HG03575 (cell line): ENCODE results near the gene SARDH.

Experiments
- ATAC-seq: cut with Tn5 transposase; IDR thresholded peaks from one replicate; pipeline ENCODE4 v1.9.1; 2021; ENCODE audit not compliant: unreplicated experiment, insufficient number of reproducible peaks, low FRiP score; ENCODE audit errors: extremely low read depth

SARDH gene

DNA sequence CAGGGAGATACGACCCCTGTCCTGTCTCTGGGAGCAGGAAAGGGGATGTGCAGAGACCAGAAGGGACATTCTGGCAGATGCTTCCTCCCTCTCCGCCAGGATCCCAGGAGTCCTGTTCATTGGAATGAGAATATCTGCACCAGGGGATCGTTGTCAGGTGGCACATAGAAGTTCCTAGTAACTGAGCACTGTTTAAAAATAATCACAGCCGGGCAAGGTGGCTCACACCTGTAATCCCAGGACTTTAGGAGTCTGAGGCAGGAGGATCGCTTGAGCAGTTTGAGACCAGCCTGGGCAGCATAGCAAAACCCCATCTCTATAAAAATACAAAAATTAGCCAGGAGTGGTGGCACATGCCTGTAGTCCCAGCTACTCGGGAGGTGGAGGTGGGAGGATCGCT lies 12.3 kb downstream of the SARDH start:
- no peak for ATAC-seq

DNA sequence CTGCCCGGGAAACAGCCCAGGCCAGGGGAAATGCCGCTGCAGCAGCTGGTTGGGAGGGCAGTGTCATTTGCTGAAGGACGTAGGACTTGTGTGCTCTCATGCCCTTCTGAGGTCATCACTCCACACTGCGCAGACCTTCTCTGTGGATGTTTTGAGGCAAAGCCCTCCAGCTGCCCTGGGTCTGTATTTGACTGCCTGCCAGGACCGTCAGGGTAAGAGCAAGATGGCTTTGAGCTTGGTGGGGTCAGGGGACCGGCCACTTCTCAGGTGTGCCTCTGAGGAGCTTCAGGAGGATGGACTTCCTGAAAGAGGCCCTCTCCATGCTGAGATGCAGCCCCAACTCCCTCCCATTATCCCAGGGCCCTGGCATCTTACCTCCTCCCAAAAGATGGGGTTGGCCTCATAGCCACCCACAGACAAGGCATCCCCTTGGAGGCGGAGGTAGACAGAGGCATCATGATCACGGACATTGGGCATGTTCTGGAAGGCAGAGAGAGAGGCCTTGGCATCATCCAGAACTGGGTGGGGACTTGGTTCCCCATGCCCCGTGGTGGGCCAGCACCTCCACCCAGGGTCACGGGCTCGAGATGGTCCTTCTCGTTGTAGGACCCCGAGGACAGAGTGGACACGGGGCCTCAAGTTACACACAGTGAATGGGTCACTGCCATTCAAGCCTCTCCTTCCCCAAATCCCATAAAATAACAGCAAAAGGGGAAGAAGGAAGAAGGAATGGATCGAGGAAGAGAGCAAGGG lies 19.4 kb downstream of the SARDH start:
- no peak for ATAC-seq

DNA sequence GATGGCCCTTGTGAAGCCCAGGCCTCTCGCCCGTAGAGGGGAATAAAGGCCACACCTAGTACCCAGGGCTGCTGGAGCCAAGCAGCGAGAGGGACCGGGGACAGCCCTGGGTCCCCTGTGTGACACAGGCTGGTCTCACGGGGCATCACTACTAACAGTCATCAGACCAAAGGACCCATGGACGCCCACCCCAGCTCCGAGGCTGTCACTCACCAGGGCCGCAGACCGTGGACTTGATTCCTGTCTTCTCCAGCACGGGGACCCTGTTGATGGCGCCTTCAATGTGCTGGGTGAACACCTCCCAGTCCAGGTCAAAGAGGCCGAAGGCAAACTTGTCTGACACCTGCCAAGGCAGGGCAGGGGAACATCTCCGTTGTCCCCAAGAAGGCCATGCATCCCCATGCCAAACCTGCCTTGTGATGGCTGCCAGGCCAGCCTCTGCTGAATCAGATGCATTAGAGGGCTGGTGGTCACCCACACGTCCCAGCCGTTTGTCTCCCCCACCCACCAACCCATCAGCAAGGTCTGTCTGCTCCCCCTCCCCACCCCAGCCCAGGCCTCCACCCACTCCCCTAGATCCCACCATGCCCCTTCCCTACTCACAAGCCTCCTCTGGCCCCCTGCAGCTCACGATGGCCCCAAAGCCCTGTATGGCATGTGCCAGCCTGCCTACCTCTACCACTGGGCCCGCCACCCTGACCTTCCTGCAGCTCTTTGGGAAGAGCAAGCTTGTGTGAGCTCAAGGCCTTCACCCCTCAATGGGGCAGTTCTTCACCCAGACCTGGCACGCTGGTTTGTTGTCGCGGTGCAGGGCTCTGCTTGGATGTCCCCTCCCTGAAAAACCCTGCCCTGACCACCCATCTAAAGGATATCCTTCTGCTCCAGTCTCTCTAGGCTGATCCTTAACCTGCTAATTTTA lies 20.8 kb downstream of the SARDH start:
- ATAC-seq: no peak

DNA sequence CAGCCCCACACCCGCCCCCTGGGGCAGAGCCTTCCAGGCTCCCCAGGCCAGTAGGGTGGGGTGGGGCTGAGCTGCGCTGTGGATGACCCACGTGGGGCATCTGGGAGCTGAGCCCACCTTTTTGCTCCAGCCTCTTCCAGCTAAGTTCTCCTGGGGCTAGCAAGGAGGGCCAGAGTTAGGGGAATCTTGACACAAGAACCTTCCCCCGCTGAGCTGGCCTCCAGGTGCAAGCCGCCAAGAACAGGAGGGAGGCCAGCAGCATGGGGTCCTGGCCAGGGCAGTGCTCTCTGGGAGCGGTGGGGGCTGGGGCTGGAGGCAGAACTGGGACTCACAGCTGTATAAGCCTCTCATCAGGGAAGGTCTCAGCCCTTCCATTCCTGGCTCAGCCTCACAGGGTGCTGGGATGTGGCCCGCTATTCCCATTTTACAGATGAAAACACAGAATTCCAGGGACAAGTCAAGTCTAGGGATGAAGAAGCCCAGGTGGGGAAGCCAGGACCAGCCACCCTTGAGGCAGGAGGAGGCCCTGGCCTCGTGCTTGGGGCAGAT lies 21.5 kb downstream of the SARDH start:
- ATAC-seq: no peak

DNA sequence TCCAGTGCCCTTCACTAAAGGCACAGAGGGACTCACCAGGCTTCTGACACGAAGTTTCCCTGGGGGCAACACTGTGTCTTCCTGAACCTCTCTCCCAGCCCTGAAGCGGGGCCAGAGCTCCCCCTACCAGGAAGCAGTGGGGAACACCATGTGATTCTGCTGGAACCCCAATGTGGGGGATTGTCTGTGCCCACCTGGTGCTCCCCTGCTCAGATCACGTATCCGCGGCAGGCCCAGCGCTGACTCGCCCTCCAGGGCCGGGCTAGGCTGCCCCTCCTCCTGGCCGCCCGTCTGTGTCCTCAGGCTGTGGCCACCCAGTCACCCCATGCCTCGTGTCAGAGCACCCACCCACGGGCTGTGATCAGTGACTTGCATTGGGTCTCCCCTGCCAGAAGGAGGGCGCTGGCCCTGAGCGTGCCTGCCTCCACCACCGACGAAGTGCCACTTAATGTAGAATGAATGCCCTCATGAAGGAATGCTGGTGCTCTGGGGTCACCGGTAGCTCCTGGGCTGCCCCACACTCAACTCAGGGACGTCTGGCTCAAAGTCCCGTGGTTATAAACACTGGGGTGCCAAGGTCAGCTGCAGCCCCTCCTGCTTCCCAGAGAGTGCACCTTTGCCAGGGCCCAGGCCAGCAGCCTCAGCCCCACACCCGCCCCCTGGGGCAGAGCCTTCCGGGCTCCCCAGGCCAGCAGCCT lies 22.1 kb downstream of the SARDH start:
- no peak for ATAC-seq

DNA sequence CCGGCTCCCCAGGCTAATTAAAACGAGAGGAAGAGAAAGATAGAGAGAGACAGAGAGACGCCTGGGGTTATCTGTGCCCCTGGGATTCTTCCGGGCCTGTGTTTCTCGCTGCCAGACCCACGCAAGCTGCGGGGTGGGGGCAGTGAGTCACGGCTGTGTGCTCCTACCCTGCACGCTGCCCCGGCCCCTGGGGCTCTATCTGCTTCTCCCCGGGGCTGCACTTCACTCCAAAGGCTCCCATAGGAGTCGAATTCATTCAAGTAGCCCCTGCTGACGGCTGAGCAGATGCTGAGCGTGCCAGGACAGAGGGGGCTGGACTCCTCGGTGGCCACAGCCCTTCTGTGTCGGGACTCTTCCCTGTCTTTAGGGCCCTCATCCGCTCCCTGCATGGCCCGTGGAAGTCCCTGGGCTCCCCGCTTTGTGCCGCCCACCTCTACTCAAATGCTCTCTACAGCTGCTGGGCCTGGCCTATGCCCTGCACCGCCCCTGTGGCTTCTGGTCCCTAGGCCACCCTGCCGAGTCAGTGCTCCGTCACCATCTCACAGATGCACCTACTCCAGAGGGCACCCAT lies 22.8 kb downstream of the SARDH start:
- no peak for ATAC-seq

DNA sequence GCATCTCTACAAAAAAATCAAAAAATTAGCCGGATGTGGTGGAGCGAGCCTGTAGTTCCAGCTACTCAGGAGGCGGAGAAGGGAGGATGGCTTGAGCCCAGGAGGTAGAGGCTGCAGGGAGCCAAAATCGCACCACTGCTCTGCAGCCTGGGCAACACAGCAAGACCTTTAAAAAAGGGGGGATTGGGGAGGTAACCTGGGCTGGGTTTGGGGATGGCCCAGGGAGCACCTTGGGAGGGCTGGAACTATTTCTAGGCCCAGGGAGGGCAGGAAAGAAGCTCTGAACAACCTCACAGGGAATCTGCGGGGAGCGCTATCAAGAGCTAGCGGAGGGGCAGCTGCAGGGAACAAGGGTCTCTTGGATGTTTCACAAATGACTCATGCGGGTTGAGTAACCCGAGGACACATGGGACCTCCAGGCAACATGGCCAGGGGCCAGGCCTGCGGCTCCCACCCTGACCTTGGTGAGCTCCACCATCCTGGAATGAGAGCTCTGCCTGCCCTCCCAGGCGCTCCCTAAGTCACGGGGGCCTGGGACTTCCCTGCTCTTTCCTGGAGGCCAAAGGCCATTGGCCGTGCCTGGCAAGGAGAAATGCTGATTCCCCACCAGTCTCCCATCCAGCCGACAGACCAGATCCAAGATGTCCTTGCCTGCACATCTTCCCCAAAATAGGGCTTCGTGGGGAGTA lies 23.4 kb downstream of the SARDH start:
- no peak for ATAC-seq

DNA sequence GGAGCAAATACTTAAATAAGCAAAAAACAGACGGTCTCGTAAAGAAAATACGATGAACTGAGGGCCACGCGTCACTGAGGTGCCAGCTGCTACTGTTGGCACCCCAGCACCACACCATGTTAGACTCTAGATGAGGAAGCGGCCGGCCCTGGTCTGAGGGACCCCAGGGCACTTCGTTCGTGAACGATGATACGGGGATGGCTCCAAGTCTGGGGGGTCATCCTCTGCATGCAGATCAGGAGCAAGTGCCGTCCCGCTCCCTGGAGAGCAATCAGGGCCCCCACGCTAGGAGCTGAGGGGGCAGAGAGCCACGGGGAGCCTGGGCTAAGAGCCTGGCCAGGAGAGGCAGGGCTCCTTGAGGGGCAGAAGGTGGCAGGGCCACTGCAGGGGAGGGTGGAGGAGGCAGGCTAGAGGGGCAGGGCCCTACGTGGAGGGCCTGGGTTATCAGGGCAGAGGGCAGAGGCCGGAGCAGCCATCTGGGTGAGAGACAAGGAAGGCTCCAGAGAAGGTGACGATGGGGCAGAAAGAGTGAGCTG lies 24.1 kb downstream of the SARDH start:
- no peak for ATAC-seq

DNA sequence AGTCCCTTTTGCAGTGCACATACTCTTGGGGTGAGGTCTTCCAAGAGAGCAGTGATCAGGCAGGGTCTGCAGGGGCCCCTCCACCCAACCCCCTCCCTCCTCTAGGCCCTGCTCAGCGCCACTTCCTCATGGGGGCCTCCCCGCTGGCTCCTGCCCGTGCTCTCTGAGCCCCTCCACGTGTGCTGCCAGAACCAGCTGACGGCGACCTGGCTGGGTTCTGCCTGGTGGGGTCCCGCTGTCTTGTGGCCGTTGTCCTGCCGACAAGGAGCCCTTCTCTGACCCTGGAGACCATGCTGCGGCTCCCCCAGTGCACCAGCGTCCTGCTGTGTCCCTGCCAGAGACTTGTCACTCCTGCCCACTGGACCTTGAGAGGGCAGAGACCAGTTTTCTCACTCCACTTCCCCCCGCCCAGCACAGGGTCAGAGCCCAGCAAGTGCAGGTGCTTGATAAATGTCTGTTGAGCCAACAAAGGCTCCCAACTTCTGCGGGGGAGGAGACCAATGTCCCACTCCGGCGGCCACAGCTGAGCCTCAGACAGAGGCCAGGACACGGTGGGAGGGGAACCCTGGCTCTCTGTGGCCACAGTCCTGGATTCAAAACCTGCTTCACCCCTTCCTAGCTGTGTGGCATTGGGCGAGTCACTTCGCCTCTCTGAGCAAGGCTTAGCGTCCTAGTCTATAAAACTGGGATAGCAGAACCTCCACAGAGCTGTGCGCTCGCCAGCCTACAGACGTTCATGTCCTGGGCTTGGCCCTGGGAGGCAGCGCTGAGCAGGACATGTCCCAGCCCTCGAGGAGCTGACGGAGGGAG lies 24.8 kb downstream of the SARDH start:
- no peak for ATAC-seq

DNA sequence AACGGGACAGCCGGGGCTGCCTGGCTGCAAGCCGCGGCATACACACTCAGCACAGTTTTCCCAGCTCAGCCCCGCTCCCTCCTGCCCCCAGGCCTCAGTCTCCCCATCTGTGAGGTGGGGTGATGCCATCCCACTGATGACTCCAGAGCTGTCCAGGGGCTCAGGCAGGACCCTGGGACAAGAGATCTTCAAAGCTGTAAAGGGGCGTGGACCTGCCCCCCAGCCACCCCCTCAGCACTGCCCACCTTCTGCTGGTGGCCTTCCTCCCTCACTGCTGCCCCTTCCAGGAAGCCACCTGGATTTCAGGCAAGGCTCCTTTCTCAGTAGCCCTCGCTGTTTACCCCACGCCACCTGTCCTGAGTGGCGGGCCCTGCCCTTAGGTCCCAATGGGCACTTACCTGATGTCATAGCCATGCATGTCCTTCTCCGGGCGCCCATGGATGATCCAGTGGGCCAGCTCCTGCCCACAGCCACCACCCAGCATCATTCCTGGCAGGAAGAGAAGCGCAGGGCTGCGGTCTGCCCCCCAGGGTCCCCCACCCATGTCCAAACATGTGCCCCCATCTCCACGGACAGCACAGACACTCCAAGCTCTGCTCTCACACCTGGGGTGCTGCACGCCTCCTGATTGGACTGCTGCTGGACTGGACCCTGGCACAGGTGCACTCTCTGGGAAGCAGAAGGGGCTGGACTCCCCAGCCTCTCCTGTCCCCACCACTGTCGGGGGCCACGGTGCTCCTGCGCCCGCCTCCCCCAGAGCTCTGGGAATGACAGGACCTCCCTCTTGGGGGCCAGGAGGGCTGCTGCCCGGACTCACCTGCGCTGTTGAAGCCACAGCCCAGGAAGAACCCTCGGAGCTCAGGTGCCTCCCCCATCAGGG lies 25.7 kb downstream of the SARDH start:
- no peak for ATAC-seq

DNA sequence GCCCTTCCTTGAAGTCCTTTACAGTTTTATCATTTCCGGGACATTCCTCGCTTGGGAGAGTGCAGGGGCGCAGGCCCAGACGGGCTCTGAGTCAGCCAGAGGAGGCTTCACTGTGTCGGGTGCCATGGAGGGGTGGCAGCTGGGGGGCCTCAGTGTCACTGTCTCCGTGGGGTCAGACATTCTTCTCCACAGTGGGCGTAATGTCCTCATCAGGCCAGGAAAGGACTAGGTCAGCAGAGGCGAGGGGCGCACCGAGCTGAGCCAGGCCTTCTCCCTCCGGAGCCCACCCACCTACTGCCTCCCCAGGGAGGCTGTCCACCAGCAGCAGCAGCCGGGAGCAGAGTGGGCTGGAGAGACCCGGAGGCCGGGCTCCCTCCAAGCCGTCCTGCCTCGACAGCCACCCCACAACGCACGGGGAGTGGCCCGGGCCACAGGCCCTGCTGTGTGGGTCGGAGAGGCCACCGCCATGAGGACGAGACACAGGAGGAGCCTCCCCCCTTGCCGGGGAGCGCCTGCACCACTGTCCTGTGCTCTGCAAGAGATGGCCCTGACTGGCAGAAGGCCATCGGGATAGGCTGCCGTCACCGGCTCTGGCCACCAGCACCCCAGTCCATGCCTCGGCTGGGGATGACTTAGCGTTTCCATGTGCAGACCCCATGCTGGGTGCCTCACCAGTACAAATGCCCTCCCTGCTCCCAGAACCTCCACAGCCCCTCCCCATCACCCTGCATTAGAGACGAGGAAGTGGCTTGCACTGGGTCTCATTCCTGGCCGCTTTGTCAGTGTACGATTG lies 26.5 kb downstream of the SARDH start:
- ATAC-seq: no peak

DNA sequence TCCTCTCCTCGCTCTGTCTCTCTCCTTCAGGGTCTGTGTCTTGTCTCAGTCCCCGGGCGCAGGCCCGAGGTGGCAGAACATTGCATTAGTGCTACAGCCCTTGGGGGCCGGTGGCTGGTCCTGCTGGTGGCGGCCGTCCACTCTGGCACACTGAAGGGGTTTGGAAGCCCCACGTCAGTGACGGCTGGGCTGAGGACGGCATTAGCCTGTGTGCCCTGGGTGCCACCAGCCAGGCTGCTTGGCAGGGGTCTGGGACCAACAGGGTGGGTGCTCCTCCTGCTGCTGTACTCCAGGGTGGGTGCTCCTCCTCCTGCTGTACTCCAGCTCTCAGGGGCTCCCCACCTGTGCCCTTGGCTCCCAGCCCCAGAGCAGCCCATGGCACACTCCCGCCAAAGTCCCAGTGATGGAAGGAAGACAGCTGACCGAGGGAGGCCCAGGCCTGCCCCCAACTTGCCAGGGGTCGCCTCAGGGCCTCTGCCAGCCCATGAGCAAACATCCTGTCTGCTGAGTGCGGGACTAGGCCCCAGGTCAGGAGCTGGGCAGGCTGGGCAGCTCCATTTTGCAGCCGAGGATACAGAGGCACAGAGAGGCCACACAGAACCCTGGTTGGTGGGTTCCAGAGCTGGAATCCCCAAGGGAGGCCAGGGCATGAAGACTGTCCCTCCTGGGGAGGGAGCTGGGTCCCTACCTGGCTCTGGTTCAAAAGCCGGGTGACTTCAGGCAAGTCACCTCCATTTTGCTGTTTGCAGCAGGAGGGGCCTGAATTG lies 27.3 kb downstream of the SARDH start:
- ATAC-seq: no peak

DNA sequence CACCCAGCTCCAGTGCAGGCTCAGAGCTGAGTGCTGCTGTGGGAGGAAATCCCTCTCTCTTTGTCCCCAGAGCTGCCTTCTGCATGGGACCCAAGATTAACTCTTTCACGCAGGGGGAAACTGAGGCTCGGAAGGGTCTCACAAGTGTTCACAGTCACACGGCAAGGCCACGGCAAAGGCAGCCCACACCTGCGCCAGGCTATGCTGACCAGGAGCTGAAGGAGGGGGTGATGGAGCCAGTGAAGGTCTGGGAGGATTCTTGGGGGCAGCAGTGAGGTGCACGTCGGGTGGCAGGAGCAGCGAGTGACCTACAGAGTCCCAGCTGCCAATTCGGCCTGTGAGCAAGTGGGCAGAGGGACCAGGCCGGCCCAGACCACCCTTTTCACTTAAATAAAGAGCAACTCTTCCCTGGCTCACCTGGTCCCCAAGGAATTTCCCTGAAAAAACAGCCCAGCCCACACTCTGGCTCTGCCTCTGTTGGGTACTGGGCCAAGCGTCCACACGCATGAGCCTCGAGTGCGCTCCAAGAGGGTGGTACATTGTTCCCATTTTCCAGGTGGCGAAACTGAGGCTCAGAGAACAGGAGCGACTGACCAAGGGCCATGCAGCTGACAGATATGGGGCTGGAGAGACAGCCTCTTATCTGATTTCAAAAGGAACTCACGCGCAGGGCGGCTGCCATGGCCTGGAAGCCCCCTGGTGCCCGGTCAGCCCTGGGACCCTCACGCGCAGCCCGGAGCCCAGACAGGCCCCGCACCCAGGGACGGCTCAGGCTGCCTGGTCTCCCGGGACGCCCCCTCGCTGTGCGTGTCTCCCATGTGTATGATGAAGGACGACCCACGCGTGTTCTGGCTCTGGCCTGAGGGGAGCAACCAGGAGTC lies 28.2 kb downstream of the SARDH start:
- no peak for ATAC-seq

DNA sequence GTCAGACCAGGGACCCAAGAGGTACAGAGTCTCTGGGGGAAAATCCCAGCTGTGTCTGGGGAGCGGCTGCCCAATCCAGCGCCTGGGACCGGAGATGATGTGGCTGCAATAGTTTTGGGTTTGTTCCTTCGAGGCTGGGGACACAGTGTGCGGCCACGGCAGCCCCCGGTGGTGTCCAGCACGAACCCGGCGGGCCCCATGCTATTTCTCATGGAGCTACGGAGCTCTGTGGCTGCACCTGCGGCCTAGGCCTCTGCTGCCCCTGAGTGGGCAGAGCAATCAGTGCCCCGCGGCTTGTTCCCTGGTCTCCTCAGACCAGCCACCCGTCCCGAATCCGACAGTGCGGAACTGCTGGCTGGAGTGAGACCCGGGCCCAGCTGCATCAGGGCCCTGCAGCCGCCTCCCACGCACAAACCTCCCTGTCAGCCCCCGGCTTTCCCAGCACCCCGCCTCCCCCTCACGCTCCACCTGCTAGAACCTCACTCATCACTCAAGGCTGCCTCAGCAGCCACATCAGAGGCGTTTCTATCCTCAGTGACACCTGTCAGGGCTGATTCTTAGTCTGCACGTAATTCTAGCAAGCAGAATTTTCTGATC lies 29.0 kb downstream of the SARDH start:
- no peak for ATAC-seq
